D341Med (cell line): ENCODE results near the gene TTC9B.

Experiments used
- DNase-seq: peaks from one replicate; pipeline ENCODE4 v3.0.0; 2012; ENCODE audit warnings: low spot score

The TTC9B gene

DNA sequence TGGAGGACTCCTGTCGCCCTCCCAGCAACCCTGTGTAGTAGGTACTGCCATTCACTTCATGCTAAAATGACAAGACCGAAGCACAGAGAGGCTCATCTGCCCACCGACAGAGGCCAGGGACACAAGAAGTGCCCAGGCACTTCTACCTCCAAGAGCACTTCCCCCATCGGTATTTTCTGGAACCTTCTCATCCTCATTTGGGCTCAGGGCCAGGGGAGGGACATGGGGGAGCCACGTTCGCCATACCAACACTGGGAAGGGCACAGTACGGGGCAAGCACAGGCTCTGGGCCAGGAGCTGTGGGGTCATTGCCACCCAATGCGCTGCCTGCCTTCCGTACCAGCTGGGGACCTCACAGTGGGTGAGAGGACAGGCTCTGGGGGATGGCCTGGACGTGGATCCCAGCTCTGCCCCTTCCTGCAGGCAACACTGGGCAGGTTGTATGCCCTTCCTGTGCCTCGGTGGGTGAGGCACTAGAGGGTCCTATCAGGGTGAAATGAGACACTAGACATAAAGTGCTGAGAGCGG lies 29.6 kb upstream of the TTC9B start:
- no peak for DNase-seq

DNA sequence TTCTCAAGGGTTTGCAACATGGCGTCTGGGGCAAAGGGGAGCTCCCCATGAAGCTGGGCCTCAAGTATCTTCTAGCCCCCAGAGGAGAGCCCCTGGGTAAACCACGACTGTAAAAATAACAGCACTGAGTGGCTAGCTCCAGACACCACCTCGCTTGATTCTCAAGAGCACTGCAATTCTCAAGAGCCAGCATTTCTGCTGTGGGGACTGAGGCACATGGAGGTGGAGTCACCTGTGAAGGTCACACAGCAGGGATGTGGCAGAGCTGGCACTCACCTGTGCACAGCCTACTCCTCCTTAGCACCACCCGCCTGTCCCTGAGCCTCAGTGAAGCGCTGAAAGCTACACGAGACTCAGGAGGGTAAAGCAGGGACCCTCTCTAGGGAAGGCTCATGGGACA lies 29.0 kb upstream of the TTC9B start:
- no peak for DNase-seq

DNA sequence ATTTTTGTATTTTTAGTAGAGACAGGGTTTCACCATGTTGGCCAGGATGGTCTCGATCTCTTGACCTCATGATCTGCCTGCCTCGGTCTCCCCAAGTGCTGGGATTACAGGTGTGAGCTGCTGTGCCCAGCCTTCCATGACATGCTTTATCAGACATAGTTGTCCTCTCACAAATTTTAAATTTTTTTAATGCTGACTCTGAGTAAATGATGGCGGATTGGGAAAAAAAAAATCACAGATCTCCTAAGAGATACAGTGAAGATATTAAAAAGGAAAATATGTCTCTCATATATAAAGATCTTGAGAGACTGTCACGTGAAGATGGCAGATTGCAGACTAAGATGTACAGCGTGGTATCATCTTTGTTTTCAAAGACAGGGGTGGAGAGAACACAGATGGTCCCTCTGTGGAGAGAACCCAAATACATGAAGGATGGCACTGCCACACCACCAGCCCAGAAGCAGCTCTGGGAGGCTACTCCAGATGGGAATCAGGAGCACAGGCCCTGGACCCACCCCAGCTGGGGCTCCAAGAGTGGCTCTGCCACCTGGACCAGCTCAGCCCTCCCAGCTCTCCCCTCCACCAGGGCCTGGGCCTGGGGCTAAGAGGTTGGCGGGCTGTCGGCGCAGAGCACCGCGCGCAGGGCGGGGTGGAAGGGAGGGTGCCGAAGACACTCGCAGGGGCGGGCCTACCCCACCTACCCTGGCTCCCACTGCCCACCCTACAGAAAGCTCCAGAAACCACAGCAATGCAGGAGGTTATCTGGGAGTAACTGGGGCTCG lies 28.3 kb upstream of the TTC9B start:
- no peak for DNase-seq

DNA sequence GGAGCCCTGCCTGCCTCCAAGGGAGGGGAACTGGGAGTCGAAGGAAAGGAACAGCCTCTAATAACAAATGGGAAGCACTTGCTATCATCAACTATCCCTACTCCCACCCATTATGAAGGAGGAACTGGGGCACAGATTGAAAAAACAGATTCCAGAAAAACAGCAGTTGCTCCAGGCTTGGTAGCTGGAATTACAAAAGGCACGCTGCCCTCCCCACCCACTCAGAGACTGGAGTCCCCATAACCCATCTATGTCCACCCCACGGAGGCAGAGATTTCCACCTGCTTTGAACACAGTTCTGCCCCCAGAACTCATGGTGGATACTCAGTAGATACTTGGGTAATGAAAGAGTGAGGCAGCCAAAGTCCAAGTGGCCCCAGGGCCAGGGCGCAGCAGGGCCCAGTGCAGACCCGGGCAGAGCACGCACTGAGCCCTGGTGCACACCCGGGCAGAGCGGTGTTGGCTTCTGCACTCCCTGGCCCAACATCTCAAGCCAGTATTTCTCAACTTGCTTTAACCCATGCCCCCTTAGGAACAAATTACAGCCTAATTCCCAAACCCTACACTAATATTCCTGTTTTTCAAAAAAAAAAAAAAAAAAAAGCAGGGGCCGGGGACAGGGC lies 27.4 kb upstream of the TTC9B start:
- DNase-seq, result no peak

DNA sequence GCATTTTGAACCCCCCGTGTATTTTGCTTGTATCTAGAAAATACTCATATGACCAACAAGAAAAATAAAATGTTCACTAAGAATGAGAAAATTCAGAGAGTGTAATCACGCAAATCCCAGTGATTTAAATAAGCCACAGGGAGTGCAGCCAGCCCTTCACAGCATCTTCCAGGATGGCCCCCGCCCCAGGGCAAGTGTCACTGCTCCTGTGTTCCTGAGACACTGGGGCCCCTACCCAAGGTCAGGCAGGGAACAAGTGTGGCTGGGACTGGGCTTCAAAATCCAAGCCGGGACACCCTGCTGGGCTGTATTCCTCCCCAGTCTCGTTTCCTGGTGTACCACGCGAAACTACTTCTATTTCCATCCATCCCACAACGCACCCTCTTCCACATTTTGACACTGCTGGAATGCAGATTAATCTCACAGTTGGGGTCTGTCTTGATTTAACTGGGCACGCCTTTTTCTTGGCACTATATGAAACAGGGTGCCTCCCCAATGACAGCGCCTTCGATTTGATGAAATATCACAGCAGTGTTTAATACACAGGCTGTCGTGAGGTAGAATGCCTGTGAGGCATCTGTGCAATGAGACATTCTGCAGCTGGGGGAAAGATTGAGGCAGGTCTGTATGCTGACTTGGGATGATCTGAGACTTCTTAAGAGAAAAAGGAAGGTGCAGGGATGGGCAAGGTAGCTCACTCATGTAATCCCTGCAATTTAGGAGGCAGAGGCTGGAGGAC lies 26.6 kb upstream of the TTC9B start:
- DNase-seq, result no peak

DNA sequence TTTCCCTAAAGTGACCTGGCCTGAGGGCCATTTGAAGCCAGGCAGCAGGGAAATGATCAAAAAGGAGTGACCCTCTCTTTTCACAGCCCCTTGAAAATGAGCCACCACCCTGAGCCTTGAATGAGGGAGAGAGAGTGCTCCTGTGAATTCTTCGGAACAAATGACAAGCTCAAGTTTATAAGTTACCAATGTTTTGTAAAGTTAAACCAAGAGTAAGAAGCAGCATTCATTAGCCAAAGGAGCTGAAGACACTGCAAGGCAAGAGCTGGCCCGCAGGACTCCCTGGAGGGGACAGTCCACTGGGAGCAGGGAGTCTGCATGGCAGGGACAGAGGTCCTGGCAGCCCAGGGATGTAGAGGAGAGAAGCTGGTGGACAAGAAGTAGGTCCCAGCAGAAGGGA lies 25.0 kb upstream of the TTC9B start:
- no peak for DNase-seq

DNA sequence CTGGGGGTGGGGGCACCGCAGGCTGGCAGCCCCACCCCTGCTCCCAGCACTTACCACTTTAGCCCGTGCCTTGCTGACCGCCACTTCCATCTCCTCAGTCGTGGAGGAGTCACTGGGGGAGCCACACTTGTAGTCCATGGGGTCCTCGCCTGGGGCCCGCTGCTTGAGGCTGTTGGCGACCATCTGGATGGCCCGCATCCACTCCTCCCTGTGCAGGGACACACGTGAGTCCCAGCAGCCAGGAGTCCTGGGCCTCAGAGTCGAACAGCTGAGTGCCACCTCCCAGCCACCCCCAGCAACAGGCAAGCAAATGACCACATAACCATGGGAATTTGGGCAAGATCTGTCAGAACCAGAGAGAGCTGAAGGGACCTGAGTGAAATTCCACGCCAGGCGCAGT lies 24.3 kb upstream of the TTC9B start:
- DNase-seq, result no peak

DNA sequence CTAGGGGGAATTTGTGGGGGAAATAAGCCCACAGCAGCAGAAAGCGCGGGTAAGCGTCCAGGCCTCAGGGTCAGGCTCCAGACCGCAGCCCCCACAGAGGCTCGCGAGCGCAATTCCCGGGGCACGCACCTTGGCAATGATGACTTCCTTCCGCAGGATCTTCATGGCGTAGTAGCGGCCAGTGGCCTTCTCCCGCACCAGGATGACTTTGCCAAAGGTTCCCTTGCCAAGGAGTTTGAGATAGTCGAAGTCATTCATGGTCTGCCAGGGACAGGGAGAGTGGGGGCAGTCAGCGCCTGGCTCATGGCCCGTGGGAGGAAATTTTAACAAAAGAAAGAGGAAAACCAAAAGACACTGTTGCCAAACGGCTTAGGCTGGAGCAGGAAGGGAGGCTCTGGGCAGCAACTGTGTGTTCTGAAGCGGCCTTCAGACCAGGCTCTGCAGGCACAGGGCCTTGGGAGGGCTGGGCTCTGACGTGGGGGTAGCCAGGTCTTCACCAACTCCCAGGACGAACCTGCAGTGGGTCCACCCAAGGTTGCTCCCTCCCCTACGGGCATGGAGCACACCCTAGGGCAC lies 23.7 kb upstream of the TTC9B start:
- DNase-seq, result no peak

DNA sequence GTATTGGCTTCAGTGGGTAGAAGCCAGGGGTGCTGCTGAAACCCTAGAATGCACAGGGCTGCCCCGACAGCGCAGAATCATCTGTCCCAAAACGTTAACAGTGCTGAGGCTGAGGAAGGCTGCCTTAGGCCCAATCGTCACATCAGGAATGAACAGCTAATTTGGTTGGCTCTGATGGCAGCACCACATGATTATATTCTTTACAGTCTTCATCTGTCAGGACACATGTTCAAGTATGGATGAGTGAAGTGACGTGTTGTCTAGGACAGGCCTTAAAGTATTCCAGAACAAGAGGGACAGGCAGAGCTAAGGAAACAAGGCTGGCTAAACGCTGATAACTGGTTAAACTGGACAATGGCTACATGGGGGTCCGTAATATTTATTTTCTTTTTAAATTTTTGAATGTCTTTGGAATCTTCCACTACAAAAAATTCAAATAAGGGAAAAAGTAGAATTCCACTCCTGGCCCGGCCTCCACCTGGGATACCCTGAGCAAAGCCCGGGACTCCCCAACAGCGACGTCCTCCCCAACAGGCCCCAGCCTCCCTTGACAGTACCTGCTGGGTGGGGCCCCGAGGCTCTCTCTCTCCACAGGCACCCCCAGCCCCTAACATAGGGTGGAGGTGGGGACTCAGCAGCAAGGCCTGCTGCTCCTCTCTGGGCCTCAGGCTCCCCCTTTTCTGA lies 23.1 kb upstream of the TTC9B start:
- no peak for DNase-seq

DNA sequence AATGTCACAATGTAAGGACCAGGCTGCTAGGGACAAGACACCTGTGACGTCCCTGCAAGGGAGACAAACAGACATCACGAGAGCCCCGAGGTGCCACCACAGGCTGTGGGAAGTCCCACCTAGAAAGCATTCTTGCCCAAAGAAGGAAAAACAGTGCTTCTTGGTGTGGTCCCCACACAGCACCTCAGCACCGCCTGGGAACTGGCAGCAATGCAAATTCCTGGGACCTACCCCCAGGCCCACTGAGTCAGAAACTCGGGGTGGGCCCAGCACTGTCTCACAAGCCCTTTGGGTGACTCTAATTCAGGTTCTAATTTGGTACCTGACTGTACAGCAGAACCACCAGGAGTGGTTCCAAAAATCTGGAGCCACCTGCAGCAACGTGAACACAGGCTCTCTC lies 22.1 kb upstream of the TTC9B start:
- no peak for DNase-seq

DNA sequence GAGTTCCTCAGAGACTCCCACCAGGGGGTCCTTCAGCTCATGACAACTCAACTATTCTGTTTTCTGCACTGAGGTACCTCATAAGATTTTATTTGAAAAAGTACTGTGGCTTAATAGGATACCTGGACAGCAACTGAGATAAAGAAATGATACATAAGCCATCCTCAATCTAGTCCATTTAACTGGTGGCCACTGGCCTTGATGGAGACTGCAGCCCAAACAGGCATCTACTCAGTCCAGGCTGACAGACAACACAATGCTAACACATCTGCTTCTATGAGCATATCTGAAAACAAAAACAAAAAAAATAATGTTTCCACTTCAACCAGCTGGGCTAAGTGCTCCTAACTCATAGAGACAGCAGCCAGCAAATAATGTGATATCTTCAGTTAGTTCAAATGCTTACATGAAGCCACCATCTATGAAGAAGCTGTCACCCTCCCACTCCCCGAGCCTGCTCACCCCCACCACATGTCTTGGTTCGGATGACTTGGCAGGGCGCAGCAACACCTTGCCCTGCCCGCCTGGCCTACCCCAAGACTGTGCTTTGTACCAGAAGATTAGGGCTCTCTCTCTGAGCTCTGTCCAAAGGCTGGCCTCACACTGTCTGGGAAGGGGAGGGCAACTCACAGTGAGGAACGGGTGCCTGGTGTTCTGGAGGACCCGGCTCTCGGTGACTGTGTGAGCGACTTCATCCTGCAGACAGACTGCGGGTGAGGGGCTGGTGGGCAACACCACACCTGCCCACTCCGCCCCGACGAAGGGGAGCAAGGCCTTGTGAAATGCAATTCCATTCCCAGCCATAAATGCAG lies 21.4 kb upstream of the TTC9B start:
- DNase-seq, result no peak

DNA sequence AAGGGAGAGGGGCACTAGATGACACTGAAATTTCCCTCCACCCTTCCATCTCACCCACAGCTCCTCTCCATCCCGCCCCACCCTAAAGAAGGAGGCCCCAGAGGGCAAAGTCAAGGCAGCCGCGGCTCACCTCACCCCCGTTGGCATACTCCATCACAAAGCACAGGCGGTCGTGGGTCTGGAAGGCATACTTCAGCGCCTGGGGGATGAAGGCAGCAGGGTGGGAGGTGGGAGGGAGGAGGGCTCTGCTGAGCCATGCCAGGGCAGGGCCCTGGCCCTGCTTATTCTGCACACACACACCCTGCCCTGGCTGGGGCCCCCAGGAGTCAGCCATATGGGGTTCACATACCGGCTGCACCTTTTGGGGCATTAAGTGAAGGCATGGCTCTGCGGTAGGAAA lies 20.6 kb upstream of the TTC9B start:
- no peak for DNase-seq

DNA sequence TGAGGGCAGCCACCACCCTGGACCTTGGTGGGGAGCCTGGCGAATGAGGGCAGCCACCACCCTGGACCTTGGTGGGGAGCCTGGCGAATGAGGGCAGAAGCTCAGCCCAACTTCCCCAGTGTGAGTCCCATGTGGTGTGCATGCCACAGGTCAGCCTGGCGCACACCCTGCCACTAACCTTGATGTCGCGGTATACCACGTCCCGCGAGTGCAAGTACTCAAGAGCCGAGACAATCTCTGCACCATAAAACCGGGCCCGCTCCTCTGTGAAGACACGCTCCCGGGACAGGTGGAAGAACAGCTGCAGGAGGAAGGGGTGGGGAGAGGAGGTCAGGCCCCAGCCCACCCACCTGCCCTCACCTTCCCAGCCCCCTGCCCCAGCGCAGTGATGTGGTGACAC lies 19.6 kb upstream of the TTC9B start:
- DNase-seq, result no peak

DNA sequence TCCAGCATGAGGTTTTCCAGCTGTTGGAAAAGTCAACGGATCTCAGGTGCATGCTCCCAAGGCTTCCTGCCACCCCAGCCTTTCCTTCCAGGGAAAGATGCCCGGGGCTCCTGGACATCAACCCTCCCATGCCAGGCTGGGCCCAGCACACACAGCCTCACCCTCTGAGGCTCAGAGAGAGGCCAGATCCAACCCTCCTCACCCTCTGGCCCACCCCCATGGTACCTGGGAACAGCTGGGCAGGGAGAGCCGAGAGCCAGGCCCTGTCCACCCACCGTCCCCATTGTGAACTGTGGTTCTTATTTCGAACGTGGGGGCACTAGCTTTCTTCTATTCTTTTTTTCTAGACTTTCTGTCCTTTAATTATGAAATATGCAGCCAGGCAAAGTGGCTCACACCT lies 18.2 kb upstream of the TTC9B start:
- no peak for DNase-seq

DNA sequence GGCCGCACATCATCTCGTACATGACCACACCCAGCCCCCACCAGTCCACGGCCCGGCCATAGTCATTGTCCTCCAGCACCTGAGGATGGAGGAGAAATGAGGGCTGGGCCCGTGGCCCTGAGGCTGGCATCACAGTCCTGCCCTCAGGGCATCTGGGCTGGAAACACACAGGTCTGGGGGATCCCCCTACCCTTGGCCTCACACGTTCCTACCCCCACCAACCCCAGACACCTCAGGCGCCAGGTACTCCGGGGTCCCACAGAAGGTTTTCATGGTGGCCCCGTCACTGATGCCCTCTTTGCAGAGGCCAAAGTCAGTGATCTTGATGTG lies 17.8 kb upstream of the TTC9B start:
- DNase-seq, result no peak

DNA sequence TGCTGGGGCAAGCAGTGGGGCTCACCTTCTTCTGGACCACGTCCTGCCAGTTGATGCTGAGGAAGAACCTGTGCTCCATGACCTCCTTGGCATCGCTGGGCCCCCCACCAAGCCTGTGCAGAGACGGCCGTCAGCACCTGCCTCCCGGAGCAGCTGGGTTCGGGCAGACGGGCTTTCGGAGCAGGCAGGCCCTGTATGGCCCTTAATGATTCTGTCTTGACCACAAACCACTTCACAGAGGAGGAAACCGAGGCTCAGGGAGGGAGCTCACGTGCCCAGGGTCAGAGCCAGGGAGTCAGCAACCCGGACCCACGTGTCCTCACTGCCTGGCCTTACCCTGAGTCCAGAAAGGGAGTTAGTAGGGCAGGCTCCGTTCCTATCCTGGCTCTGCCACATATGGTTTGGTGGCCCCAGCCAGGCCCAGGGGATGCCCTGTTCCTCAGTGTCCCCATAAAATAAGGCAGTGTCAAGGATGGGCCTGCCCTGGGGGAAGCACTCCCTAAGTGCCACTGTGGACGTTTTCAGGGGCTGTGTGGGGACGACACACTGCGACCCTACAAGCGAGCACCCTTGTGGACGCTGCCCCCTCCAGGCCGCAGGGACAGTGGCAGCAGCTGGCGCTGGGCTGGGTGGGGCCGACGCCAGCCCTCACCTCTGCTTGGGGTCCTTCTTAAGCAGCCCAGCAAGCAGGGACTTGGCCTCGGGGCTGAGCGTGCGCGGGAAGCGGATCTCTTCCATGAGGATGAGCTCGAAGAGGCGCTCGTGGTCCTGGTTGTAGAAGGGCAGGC lies 17.2 kb upstream of the TTC9B start:
- DNase-seq, result no peak

DNA sequence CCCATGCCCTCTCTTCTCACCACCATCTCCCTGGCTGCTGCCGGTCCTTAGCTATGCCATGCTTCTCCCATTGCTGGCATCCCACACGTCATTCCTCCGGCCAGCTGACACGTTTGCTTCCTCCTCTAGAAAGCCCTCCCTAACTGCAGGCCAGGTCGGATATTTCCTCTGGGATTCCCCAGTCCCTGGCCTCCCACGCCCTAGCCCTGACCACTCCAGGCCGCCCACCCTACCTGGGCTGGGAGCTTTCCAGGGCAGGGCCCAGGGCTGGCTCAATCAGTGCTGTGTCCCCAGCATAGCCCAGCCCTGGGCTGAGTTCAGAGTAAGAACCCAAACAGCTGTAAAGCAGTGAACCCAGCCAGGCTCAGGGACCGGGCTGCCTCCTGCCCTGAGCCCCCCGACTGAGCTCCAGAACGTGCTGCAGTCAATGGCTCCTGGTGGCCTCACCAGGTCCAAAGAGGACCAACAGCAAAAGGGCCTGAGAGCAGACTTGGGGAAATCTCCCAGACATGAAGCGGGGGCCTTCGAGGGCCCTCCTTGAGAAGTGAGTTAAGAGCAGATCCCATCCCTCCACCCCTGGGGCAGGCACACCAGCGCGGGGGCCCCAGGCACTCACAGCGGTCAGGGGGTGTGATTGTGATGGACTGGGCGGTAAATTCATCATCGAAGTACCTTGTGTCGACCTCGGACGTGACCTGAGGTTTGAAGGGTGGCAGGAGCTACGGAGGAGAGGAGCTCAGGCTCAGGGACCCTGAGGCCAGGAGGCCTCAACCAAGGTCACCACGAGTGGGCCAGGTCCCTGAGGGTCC lies 16.4 kb upstream of the TTC9B start:
- no peak for DNase-seq

DNA sequence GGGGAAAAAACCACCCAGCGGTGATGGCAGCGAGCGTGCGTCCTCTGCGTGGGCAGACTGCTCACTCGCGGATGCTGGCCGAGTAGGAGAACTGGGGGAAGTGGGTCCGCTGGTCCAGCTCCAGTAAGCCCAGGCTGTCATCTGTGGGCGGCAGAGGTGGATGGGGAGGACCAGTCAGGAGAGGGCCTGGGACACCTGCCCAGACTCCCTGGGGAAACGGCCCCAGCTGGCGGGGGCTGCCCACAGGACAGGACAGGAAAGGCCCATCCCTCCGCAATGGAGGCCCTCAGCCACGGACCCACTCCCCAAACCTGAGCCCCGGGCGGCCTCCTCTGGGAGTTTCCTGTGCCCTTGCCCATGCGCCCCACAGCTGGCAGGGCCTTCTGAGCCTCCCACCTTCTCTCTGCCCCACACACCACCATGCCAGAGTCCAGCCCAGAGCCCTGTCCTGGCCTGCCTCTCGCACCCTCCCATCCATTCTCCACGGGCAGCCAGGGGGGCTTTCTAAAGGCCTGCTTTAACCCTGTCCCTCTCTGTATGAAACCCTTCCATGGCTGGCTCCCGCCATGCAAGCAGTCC lies 15.7 kb upstream of the TTC9B start:
- DNase-seq, result no peak
